Esophagus squamous epithelium (tissue), 5 donors: ENCODE results near the gene ADGRD1. TPM values are rescaled to one million over a fixed set of nuclear protein-coding genes. Genes with fewer than 3 reads are reported as not detected.
"Not testable (repeated sequence)": the region's sequence is repeated elsewhere in the genome, so short reads cannot be mapped to it uniquely, and the experiment has no call there.

Experiments
- DNase-seq: peaks from one replicate; lab custom pipeline; 2025; lab: John Stamatoyannopoulos, UW
- H3K27ac ChIP-seq, 4 donors: fragments of 200-600 bp; sonication (generic); one replicate each; pipeline ENCODE4 v1.5.1; 2016 to 2019; ENCODE audit warnings: mild to moderate bottlenecking in 1 of 4
- H3K27me3 ChIP-seq, 4 donors: fragments of 200-600 bp; sonication (generic); 1 replicate in 3 of 4; 2 replicates in 1 of 4; pipeline versions ENCODE4 v1.5.1 to v1.6.0; 2017 to 2021; ENCODE audit warnings: antibody characterized with exemption in 1 of 4
- H3K36me3 ChIP-seq, 3 donors: fragments of 200-600 bp; sonication (generic); one replicate each; pipeline ENCODE4 v1.5.1; 2016 to 2019
- H3K4me1 ChIP-seq, 3 donors: fragments of 200-600 bp; sonication (generic); one replicate each; pipeline ENCODE4 v1.5.1; 2017 to 2019
- H3K4me3 ChIP-seq, 4 donors: fragments of 200-600 bp; sonication (generic); 1 replicate in 3 of 4; 2 replicates in 1 of 4; pipeline ENCODE4 v1.5.1; 2016 to 2019; ENCODE audit warnings: mild to moderate bottlenecking in 2 of 4, moderate library complexity in 1 of 4
- H3K9me3 ChIP-seq, 3 donors: fragments of 200-600 bp; sonication (generic); one replicate each; pipeline ENCODE4 v1.5.1; 2016 to 2019
- POLR2A ChIP-seq, 4 donors: fragments of 450-650 bp; IDR thresholded peaks; one replicate each; pipeline ENCODE4 v1.6.1; 2017; ENCODE audit warnings: antibody characterized with exemption in 4 of 4, mild to moderate bottlenecking in 4 of 4, moderate library complexity in 3 of 4
- WGBS, 2 donors: methylation state at CpG; one replicate each; pipeline ENCODE4 v1.1.5; 2018; 5-methylcytosine and 5-hydroxymethylcytosine counted together
- intact Hi-C: fragments of 100-400 bp; cut with DNase I; formaldehyde crosslinking; loops from one replicate; pipeline ENCODE4 v1.15.0; 2022
- total RNA-seq, 4 donors: library from RNA; depleted of rRNA; stranded (reverse); fragments of >200 nt; gene quantifications; one replicate each; pipeline ENCODE4 v1.1.0, GENCODE V29; 2016
- TF ChIP-seq, protein P1 (sequence below), 6 experiments: fragments of 450-650 bp in 4 of 6; fragments of 200-600 bp in 2 of 6; sonication (generic) in 2 of 6; IDR thresholded peaks; one replicate each; pipeline ENCODE4 v1.5.1; 2016 to 2019; ENCODE audit warnings: antibody characterized with exemption in 6 of 6, mild to moderate bottlenecking in 4 of 6, moderate library complexity in 4 of 6
- donor health status: DM: yes; HTN: yes; CAD: no.

The ADGRD1 gene
- total RNA-seq, 4 donors from 2014 or later = 2.2 to 28.2 (median 8.8) TPM

- WGBS, 2 donors = 76% methylated on average over 11 to 17 of the region's 27 CpGs
- intact Hi-C loops = no loop called here
- Histone ChIP-seq H3K27ac (no peak overlapping the region), H3K27me3 (peaks cover 0 to 6% (median 0%) of the 10 kb centered on the region in 4 donors), H3K36me3 (no peaks in the 10 kb centered on the region), H3K9me3 (no peaks in the 10 kb centered on the region), H3K4me1 (peaks cover 0 to 41% (median 3%) of the 10 kb centered on the region in 3 donors), H3K4me3 (no peak overlapping the region)
- no peak for DNase-seq
- TF ChIP-seq, protein P1, sequence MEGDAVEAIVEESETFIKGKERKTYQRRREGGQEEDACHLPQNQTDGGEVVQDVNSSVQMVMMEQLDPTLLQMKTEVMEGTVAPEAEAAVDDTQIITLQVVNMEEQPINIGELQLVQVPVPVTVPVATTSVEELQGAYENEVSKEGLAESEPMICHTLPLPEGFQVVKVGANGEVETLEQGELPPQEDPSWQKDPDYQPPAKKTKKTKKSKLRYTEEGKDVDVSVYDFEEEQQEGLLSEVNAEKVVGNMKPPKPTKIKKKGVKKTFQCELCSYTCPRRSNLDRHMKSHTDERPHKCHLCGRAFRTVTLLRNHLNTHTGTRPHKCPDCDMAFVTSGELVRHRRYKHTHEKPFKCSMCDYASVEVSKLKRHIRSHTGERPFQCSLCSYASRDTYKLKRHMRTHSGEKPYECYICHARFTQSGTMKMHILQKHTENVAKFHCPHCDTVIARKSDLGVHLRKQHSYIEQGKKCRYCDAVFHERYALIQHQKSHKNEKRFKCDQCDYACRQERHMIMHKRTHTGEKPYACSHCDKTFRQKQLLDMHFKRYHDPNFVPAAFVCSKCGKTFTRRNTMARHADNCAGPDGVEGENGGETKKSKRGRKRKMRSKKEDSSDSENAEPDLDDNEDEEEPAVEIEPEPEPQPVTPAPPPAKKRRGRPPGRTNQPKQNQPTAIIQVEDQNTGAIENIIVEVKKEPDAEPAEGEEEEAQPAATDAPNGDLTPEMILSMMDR (IDR thresholded peaks at IDR 0.05) = no peak
- no peak for TF ChIP-seq POLR2A (IDR thresholded peaks at IDR 0.05)
Measured at GRCh38 chr12:131066207-131066885, 112.6 kb downstream of the ADGRD1 start.

GRCh38 chr12:131066886-131067490 lies 113.3 kb downstream of the ADGRD1 start:
- WGBS, 2 donors = 76 to 79% methylated on average over 13 of the region's 14 CpGs
- H3K27ac ChIP-seq = no peak overlapping the region
- H3K27me3 ChIP-seq = peaks cover 0 to 4% (median 0%) of the 10 kb centered on the region in 4 donors
- intact Hi-C loops = no loop called here
- no peak for DNase-seq
- TF ChIP-seq POLR2A (IDR thresholded peaks at IDR 0.05) = no peak
- TF ChIP-seq, protein P1 (IDR thresholded peaks at IDR 0.05) = no peak
- H3K4me1 ChIP-seq = peaks cover 0 to 41% (median 3%) of the 10 kb centered on the region in 3 donors
- no peaks in the 10 kb centered on the region for H3K9me3 ChIP-seq
- no peak overlapping the region for H3K4me3 ChIP-seq
- H3K36me3 ChIP-seq = no peaks in the 10 kb centered on the region

DNA sequence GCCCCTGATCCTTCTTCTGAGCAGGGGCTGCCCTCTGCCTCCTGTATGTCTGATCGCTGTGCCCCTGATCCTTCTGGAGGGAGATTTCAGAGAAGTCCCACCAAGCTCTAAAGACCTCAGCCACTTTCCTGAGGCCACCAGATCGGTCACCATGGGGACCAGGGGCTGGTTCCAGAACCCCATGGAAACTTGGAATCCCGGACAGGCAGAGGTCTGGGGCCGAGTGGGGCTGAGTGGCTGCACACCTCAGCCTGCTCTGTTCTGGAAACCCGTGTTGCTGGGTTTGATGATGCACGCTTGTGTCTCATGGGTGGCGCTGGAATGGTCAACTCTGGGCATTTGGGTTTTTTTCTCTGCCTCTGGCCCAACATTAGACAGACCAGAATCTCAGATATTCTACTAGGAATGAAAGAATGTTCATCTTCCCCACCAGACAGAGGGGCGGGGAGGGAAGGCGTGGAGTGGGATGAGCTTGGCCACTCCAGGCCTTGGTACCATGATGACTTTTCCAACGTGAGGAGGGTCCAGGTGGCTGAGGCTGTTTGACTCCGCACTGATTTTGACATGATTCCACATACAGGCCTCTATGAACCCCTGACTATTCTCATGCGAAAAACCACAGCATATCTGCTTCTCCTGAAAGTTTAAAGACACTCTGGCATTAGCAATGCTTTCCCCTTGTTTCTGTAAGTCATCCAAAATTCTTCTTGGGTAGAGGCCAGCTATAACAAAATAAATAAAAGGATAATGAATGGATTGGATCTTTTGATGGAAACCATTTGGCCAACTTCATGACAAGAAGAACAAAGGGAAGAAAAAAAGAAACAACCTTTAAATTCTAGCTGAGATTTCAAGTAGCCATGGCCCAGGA lies 114.5 kb downstream of the ADGRD1 start:
- intact Hi-C loops = no loop called here
- WGBS, 2 donors = 24 to 52% methylated on average over 3 to 8 of the region's 12 CpGs

GRCh38 chr12:131068926-131069720 lies 115.4 kb downstream of the ADGRD1 start:
- peak overlapping the region in 2 of 4 donors; percentile 2 to 52 for H3K27ac ChIP-seq
- H3K36me3 ChIP-seq, DNase-seq, H3K4me3 ChIP-seq, H3K9me3 ChIP-seq, H3K27me3 ChIP-seq, intact Hi-C loops: not testable (repeated sequence)
- 37 to 49% methylated on average over 6 to 8 of the region's 17 CpGs for WGBS, 2 donors
- peaks cover 0 to 43% (median 3%) of the 10 kb centered on the region in 3 donors for H3K4me1 ChIP-seq
- TF ChIP-seq, protein P1 (IDR thresholded peaks at IDR 0.05) = peak in 1 of 6 experiments; percentile 7

More for the DNA sequence above, 114.5 kb downstream of the ADGRD1 start:
- Histone ChIP-seq H3K27ac (peak overlapping the region in 1 of 4 donors; percentile 52), H3K4me1 (peaks cover 0 to 41% (median 3%) of the 10 kb centered on the region in 3 donors), H3K36me3 (no peaks in the 10 kb centered on the region), H3K27me3 (no peaks in the 10 kb centered on the region), H3K4me3 (no peak overlapping the region), H3K9me3 (no peaks in the 10 kb centered on the region)
- TF ChIP-seq, protein P1 (IDR thresholded peaks at IDR 0.05) = no peak
- no peak for TF ChIP-seq POLR2A (IDR thresholded peaks at IDR 0.05)
- DNase-seq = no peak

- H3K27me3 ChIP-seq, H3K36me3 ChIP-seq, DNase-seq, H3K9me3 ChIP-seq, intact Hi-C loops, H3K4me3 ChIP-seq, H3K27ac ChIP-seq: not testable (repeated sequence)
- no CpG with 5 or more reads among the region's 21 CpGs for WGBS, 2 donors
- peaks cover 0 to 52% (median 5%) of the 10 kb centered on the region in 3 donors for H3K4me1 ChIP-seq
Measured at GRCh38 chr12:131070136-131070535, 116.4 kb downstream of the ADGRD1 start.

DNA sequence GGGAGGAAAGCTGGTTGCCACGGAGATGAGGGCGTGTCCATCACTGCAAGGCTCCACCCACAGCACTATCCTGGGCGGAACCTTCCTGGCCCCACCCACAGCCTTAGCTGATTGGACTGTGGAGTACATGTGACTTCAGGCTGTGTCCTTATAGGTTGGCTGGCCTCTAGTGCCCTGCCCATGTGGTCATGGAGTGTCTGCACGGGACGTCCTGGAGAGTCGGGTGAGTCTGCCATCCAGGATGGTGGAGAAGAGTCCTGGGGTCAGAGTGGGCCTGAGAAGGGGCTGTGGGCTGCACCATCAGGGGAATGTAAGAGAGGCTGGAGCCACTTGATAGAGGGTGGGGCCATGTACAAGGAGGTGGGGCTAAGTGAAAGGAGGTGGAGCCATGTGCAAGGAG lies 117.0 kb downstream of the ADGRD1 start:
- intact Hi-C loops, H3K27me3 ChIP-seq, H3K27ac ChIP-seq, DNase-seq, H3K4me3 ChIP-seq, H3K9me3 ChIP-seq, H3K36me3 ChIP-seq: not testable (repeated sequence)
- peaks cover 0 to 47% (median 5%) of the 10 kb centered on the region in 3 donors for H3K4me1 ChIP-seq
- WGBS, 2 donors = 100% methylated on average over 2 of the region's 6 CpGs; no CpG with 5 or more reads in 1 of the 2 donors

GRCh38 chr12:131071234-131071820 lies 117.6 kb downstream of the ADGRD1 start:
- DNase-seq, H3K4me3 ChIP-seq, H3K36me3 ChIP-seq, H3K27me3 ChIP-seq, H3K27ac ChIP-seq, H3K9me3 ChIP-seq, intact Hi-C loops: not testable (repeated sequence)
- 28 to 63% methylated on average over 3 to 5 of the region's 12 CpGs for WGBS, 2 donors
- H3K4me1 ChIP-seq = peaks cover 0 to 41% (median 5%) of the 10 kb centered on the region in 3 donors
